ENCODE data around the gene INPP4B. TPM values are rescaled to one million over a fixed set of nuclear protein-coding genes. Genes with fewer than 3 reads are reported as not detected.

INPP4B gene
- polyA plus RNA-seq, 1 of the 3 experiments (the other 2 are of a cell fraction), result 0.08 TPM

- peaks cover 6% of the 10 kb centered on the region for H3F3A ChIP-seq (replicated peaks; ENCODE audit: insufficient read depth)
- H3K4me1 ChIP-seq (ENCODE audit: control insufficient read depth in 1 of 2, insufficient read depth in 2 of 2, low read depth in 1 of 2, low read length in 1 of 2), result 0 out of 4 replicates have a peak, but pooled peaks cover 0 to 4% of the 10 kb centered on the region in 2 experiments
- no peaks in the 10 kb centered on the region for H3K27me3 ChIP-seq (ENCODE audit: insufficient read depth)
- no peaks in the 10 kb centered on the region for H4K20me1 ChIP-seq (ENCODE audit: insufficient read depth)
- DNase-seq, result no peak
- H3K9me2 ChIP-seq, result no peaks in the 10 kb centered on the region
- no peaks in the 10 kb centered on the region for H3K9me3 ChIP-seq
- H3K4me3 ChIP-seq (ENCODE audit: low read depth in 2 of 2, low read length in 1 of 2), result no peak overlapping the region
- H3K9ac ChIP-seq, result no peak overlapping the region
- no peak overlapping the region for H3K4me2 ChIP-seq
- H3K36me3 ChIP-seq (replicated peaks in 1 of 2; ENCODE audit: control insufficient read depth in 1 of 2, insufficient read depth in 2 of 2, low read length in 1 of 2), result no peaks in the 10 kb centered on the region
- POLR2A ChIA-PET, result no interaction called here
- TF ChIP-seq RFX5 (IDR thresholded peaks at IDR 0.05; ENCODE audit: low read length) (no peak), TAF1 (IDR thresholded peaks at IDR 0.05; ENCODE audit: borderline replicate concordance, low read depth, low read length) (no peak), GATA2 (CRISPR knock-in tag; IDR thresholded peaks at IDR 0.05) (no peak), FOSL2 (IDR thresholded peaks at IDR 0.05; ENCODE audit: borderline replicate concordance, low read depth) (peak; percentile 10; the same call in 1 of the 2 replicates)
- no peak overlapping the region for H3K27ac ChIP-seq (ENCODE audit: low read depth in 2 of 2, low read length in 1 of 2)
- no peaks in the 10 kb centered on the region for H3K79me2 ChIP-seq (ENCODE audit: insufficient read depth)
- CTCF ChIA-PET, result interaction anchor here (2.1 kb wide), 1 partner anchor 11 kb away, joined by 4 read pairs; no protein-coding TSS in a partner anchor
- H2AFZ ChIP-seq (ENCODE audit: low read depth), result no peak overlapping the region
Observed at GRCh38 chr4:142043509-142043908, 802.6 kb downstream of the INPP4B start.

GRCh38 chr4:142041788-142042187 lies 804.3 kb downstream of the INPP4B start:
- POLR2A ChIA-PET, result no interaction called here
- Histone ChIP-seq H3K9ac (no peak overlapping the region), H2AFZ (ENCODE audit: low read depth) (no peak overlapping the region), H3K4me1 (ENCODE audit: control insufficient read depth in 1 of 2, insufficient read depth in 2 of 2, low read depth in 1 of 2, low read length in 1 of 2) (0 out of 4 replicates have a peak, but pooled peaks cover 0 to 4% of the 10 kb centered on the region in 2 experiments), H3K27me3 (ENCODE audit: insufficient read depth) (no peaks in the 10 kb centered on the region), H3K36me3 (replicated peaks in 1 of 2; ENCODE audit: control insufficient read depth in 1 of 2, insufficient read depth in 2 of 2, low read length in 1 of 2) (no peaks in the 10 kb centered on the region), H4K20me1 (ENCODE audit: insufficient read depth) (no peaks in the 10 kb centered on the region), H3K9me3 (no peaks in the 10 kb centered on the region), H3K79me2 (ENCODE audit: insufficient read depth) (no peaks in the 10 kb centered on the region), H3K27ac (ENCODE audit: low read depth in 2 of 2, low read length in 1 of 2) (no peak overlapping the region), H3K4me3 (ENCODE audit: low read depth in 2 of 2, low read length in 1 of 2) (no peak overlapping the region), H3F3A (replicated peaks; ENCODE audit: insufficient read depth) (peaks cover 6% of the 10 kb centered on the region), H3K9me2 (no peaks in the 10 kb centered on the region), H3K4me2 (no peak overlapping the region)
- TF ChIP-seq FOXM1 (IDR thresholded peaks at IDR 0.05; ENCODE audit: low read depth) (no peak), JUND (IDR thresholded peaks at IDR 0.05) (no peak), RCOR1 (IDR thresholded peaks at IDR 0.05; ENCODE audit: low read length) (no peak), SIN3A (IDR thresholded peaks at IDR 0.05; ENCODE audit: borderline replicate concordance, low read depth, low read length) (no peak), POLR2AphosphoS5 (IDR thresholded peaks at IDR 0.05; ENCODE audit: low read depth, low read length) (no peak)
- CTCF ChIA-PET, result interaction anchor here (0.5 to 2.1 kb wide), 4 partner anchors 9 to 696 kb away, joined by 3 to 4 read pairs (median 4); no protein-coding TSS in a partner anchor
- 100% methylated on average over 1 of the region's 1 CpG for WGBS (ENCODE audit: low lambda C conversion rate)
- no peak for DNase-seq

DNA sequence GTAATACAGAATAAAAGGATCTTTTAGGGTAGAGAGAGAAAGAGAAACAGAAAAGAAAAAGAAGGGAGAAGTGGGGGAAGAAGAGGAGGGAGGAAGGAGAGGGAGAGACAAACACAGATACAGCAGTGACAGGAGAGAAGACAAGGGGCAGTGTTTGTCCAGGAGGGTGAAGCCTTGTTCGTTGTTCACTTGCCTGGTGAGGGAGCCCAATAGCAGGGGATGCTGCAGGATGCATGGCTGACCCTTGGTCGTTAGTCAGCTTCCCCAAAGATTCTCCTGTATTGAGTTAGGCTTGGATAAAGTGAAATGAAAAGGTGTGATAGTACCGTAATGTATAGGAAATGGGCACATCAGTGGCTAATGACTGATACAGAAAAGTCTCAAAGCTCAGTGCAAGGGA lies 806.1 kb downstream of the INPP4B start:
- WGBS (ENCODE audit: low lambda C conversion rate), result 76% methylated on average over 3 of the region's 3 CpGs
- no peaks in the 10 kb centered on the region for H4K20me1 ChIP-seq (ENCODE audit: insufficient read depth)
- no peak overlapping the region for H3K27ac ChIP-seq (ENCODE audit: low read depth in 2 of 2, low read length in 1 of 2)
- no peak overlapping the region for H2AFZ ChIP-seq (ENCODE audit: low read depth)
- H3K79me2 ChIP-seq (ENCODE audit: insufficient read depth), result no peaks in the 10 kb centered on the region
- TF ChIP-seq TAF1 (IDR thresholded peaks at IDR 0.05; ENCODE audit: borderline replicate concordance, low read depth, low read length), result no peak
- TF ChIP-seq NRF1 (IDR thresholded peaks at IDR 0.05; ENCODE audit: low read depth, low read length), result no peak
- no peak for TF ChIP-seq RFX5 (IDR thresholded peaks at IDR 0.05; ENCODE audit: low read length)
- no peak for TF ChIP-seq GABPA (IDR thresholded peaks at IDR 0.05; ENCODE audit: low read depth)
- no peak for TF ChIP-seq NFIC (IDR thresholded peaks at IDR 0.05; ENCODE audit: borderline replicate concordance)
- TF ChIP-seq, protein P1, sequence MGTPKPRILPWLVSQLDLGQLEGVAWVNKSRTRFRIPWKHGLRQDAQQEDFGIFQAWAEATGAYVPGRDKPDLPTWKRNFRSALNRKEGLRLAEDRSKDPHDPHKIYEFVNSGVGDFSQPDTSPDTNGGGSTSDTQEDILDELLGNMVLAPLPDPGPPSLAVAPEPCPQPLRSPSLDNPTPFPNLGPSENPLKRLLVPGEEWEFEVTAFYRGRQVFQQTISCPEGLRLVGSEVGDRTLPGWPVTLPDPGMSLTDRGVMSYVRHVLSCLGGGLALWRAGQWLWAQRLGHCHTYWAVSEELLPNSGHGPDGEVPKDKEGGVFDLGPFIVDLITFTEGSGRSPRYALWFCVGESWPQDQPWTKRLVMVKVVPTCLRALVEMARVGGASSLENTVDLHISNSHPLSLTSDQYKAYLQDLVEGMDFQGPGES (IDR thresholded peaks at IDR 0.05; ENCODE audit: low read depth, low read length), result no peak
- TF ChIP-seq YY1 (IDR thresholded peaks at IDR 0.05; ENCODE audit: low read depth), result no peak
- TF ChIP-seq, protein P2, sequence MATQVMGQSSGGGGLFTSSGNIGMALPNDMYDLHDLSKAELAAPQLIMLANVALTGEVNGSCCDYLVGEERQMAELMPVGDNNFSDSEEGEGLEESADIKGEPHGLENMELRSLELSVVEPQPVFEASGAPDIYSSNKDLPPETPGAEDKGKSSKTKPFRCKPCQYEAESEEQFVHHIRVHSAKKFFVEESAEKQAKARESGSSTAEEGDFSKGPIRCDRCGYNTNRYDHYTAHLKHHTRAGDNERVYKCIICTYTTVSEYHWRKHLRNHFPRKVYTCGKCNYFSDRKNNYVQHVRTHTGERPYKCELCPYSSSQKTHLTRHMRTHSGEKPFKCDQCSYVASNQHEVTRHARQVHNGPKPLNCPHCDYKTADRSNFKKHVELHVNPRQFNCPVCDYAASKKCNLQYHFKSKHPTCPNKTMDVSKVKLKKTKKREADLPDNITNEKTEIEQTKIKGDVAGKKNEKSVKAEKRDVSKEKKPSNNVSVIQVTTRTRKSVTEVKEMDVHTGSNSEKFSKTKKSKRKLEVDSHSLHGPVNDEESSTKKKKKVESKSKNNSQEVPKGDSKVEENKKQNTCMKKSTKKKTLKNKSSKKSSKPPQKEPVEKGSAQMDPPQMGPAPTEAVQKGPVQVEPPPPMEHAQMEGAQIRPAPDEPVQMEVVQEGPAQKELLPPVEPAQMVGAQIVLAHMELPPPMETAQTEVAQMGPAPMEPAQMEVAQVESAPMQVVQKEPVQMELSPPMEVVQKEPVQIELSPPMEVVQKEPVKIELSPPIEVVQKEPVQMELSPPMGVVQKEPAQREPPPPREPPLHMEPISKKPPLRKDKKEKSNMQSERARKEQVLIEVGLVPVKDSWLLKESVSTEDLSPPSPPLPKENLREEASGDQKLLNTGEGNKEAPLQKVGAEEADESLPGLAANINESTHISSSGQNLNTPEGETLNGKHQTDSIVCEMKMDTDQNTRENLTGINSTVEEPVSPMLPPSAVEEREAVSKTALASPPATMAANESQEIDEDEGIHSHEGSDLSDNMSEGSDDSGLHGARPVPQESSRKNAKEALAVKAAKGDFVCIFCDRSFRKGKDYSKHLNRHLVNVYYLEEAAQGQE (IDR thresholded peaks at IDR 0.05; ENCODE audit: low read depth, low read length), result no peak
- TF ChIP-seq CHD2 (IDR thresholded peaks at IDR 0.05; ENCODE audit: low read length, partially characterized antibody), result no peak
- no peak for TF ChIP-seq MXI1 (IDR thresholded peaks at IDR 0.05; ENCODE audit: low read depth, low read length)
- no peak for TF ChIP-seq GATA2 (CRISPR knock-in tag; IDR thresholded peaks at IDR 0.05)
- H3K27me3 ChIP-seq (ENCODE audit: insufficient read depth), result no peaks in the 10 kb centered on the region
- peaks cover 13% of the 10 kb centered on the region for H3F3A ChIP-seq (replicated peaks; ENCODE audit: insufficient read depth)
- H3K4me3 ChIP-seq (ENCODE audit: low read depth in 2 of 2, low read length in 1 of 2), result no peak overlapping the region
- no peaks in the 10 kb centered on the region for H3K9me3 ChIP-seq
- H3K9ac ChIP-seq, result no peak overlapping the region
- ChIA-PET POLR2A (no interaction called here), CTCF (no interaction called here)
- H3K36me3 ChIP-seq (replicated peaks in 1 of 2; ENCODE audit: control insufficient read depth in 1 of 2, insufficient read depth in 2 of 2, low read length in 1 of 2), result no peaks in the 10 kb centered on the region
- H3K4me1 ChIP-seq (ENCODE audit: control insufficient read depth in 1 of 2, insufficient read depth in 2 of 2, low read depth in 1 of 2, low read length in 1 of 2), result peaks cover 0 to 10% of the 10 kb centered on the region in 2 experiments; a peak in 1 of 4 replicates
- H3K9me2 ChIP-seq, result no peaks in the 10 kb centered on the region
- no peak overlapping the region for H3K4me2 ChIP-seq
- DNase-seq, result no peak
